K562 (cell line): ENCODE results near the gene BCL2L13. TPM values are rescaled to one million over a fixed set of nuclear protein-coding genes. Genes with fewer than 3 reads are reported as not detected.

Experiments
- ATAC-seq: fragments of 200-7000 bp; cut with Tn5 transposase; 3 replicates; pipeline ENCODE4 v1.9.1; 2020; ENCODE audit warnings: moderate library complexity
- BruUV-seq: library from RNA; stranded (reverse); fragments of 400-500 nt; replicated peaks from 2 replicates; lab custom pipeline; 2021; lab: Mats Ljungman, UMichigan
- CTCF ChIA-PET: fragments of 300-600 bp; formaldehyde crosslinking; extraction: SDS; loops from one replicate; lab custom pipeline; 2021; ENCODE audit warnings: low intra/inter-chr PET ratio; lab: Yijun Ruan, JAX
- POLR2A ChIA-PET: fragments of 300-600, 350-650 bp; sonication (Branson Sonifier 250); formaldehyde crosslinking; extraction: SDS; loops from one replicate; lab custom pipeline; 2021; ENCODE audit warnings: antibody characterized with exemption, inconsistent platforms; lab: Yijun Ruan, JAX
- DNase-seq, 4 experiments: peaks; one replicate each; pipeline versions ENCODE4 v3.0.0 to v3.0.0-alpha.2; 2011 to 2018; ENCODE audit warnings: low spot score in 3 of 4, mixed read lengths in 3 of 4; ENCODE audit errors: extremely low read depth in 1 of 4
- FAIRE-seq: peaks from 2 replicates; lab custom pipeline; 2011; peaks lifted over from hg19 to GRCh38; lab: Jason Lieb, UNC
- H2AFZ ChIP-seq: 2 replicates; pipeline ENCODE4 v1.6.0; 2011; ENCODE audit warnings: low read depth, low read length, control low read depth, inconsistent platforms
- H3K27ac ChIP-seq: fragments of 200-600 bp; 3 replicates; pipeline ENCODE4 v1.8.0; 2011; ENCODE audit warnings: low read depth, mild to moderate bottlenecking, control low read depth, inconsistent platforms, low read length, moderate library complexity, mixed read lengths; ENCODE audit errors: extremely low read depth
- H3K27me3 ChIP-seq, 2 experiments: fragments of 300-600 bp in 1 of 2; 2 replicates in 1 of 2; 3 replicates in 1 of 2; pipeline versions ENCODE4 v1.6.0 to v1.8.0; 2011; ENCODE audit warnings: inconsistent platforms in 2 of 2, low read length in 2 of 2, mild to moderate bottlenecking in 1 of 2, mixed read lengths in 1 of 2, moderate library complexity in 1 of 2; ENCODE audit not compliant: control insufficient read depth in 2 of 2, insufficient read depth in 2 of 2
- H3K36me3 ChIP-seq: fragments of 300-600 bp; 3 replicates; pipeline ENCODE4 v1.8.0; 2011; ENCODE audit warnings: mild to moderate bottlenecking, low read length, inconsistent platforms; ENCODE audit not compliant: control insufficient read depth, insufficient read depth
- H3K4me1 ChIP-seq, 2 experiments: fragments of 200-600 bp in 1 of 2; replicated peaks in 1 of 2; 2 replicates in 1 of 2; 3 replicates in 1 of 2; pipeline versions ENCODE4 v1.5.1 to v1.8.0; 2011; ENCODE audit warnings: inconsistent platforms in 2 of 2, low read length in 2 of 2, mild to moderate bottlenecking in 1 of 2, mixed read lengths in 1 of 2, moderate library complexity in 1 of 2; ENCODE audit not compliant: control insufficient read depth in 2 of 2, insufficient read depth in 2 of 2
- H3K4me2 ChIP-seq: 2 replicates; pipeline ENCODE4 v1.6.1; 2011; ENCODE audit warnings: low read length, control low read depth, inconsistent platforms, mixed read lengths; ENCODE audit not compliant: insufficient read depth
- H3K4me3 ChIP-seq: fragments of 200-600 bp; sonication (generic), shearing (Covaris generic); 2 replicates; pipeline ENCODE4 v1.5.1; 2016; ENCODE audit warnings: control low read depth, inconsistent platforms
- H3K79me2 ChIP-seq: fragments of 200-600 bp; 3 replicates; pipeline ENCODE4 v1.8.0; 2011; ENCODE audit warnings: low read length, inconsistent platforms; ENCODE audit not compliant: control insufficient read depth, insufficient read depth
- H3K9ac ChIP-seq, 2 experiments: 2 replicates each; pipeline versions ENCODE4 v1.6.0 to v1.6.1; 2011; ENCODE audit warnings: low read depth in 2 of 2, low read length in 2 of 2, control low read depth in 1 of 2, inconsistent platforms in 1 of 2, mild to moderate bottlenecking in 1 of 2, mixed read lengths in 1 of 2; ENCODE audit not compliant: insufficient read depth in 1 of 2
- H3K9me1 ChIP-seq: one replicate; pipeline ENCODE4 v1.6.0; 2011; ENCODE audit warnings: inconsistent platforms, mild to moderate bottlenecking, low read length, moderate library complexity; ENCODE audit not compliant: control insufficient read depth, insufficient read depth
- H3K9me3 ChIP-seq: replicated peaks from 2 replicates; pipeline ENCODE4 v1.5.1; 2011; ENCODE audit warnings: low read depth, low read length, inconsistent platforms; ENCODE audit not compliant: control insufficient read depth, insufficient read depth
- H4K20me1 ChIP-seq: replicated peaks from 2 replicates; pipeline ENCODE4 v1.6.1; 2011; ENCODE audit warnings: low read length, inconsistent platforms, mixed read lengths; ENCODE audit not compliant: control insufficient read depth, insufficient read depth
- MYC ChIP-seq, 2 experiments: fragments of 250-450 bp in 1 of 2; sonication (Bioruptor Pico) in 1 of 2; IDR thresholded peaks; 2 replicates each; pipeline versions ENCODE4 v1.5.1 to v1.6.1; 2012 to 2021; ENCODE audit warnings: low read depth in 2 of 2, borderline replicate concordance in 1 of 2, improper control_type of control experiment in 1 of 2, low read length in 1 of 2, mild to moderate bottlenecking in 1 of 2, moderate library complexity in 1 of 2
- RHOXF2B ChIP-seq: fragments of 250-450 bp; sonication (Bioruptor Pico); conservative IDR thresholded peaks from 2 replicates; pipeline ENCODE4 v1.5.1; 2021
- SMAD3 ChIP-seq: fragments of 450-650 bp; formaldehyde crosslinking; conservative IDR thresholded peaks from 2 replicates; pipeline ENCODE4 v1.4.0; 2020; ENCODE audit warnings: mild to moderate bottlenecking
- SOX6 ChIP-seq: fragments of 450-650 bp; IDR thresholded peaks from 2 replicates; pipeline ENCODE4 v1.6.1; 2014; ENCODE audit warnings: mild to moderate bottlenecking
- SREBF1 ChIP-seq: fragments of 150-350 bp; IDR thresholded peaks from 2 replicates; pipeline ENCODE4 v1.6.1; 2014; ENCODE audit warnings: antibody characterized with exemption, low read depth, low read length, borderline replicate concordance
- TCF7 ChIP-seq: sonication (generic); IDR thresholded peaks from 2 replicates; pipeline ENCODE4 v1.6.1; 2016; ENCODE audit warnings: antibody characterized with exemption, borderline replicate concordance
- TFAM ChIP-seq: fragments of 250-450 bp; sonication (Bioruptor Pico); conservative IDR thresholded peaks from 2 replicates; pipeline ENCODE4 v1.5.0; 2021; ENCODE audit warnings: mild to moderate bottlenecking, moderate library complexity
- TRIM24 ChIP-seq, 2 experiments: fragments of 450-650 bp; IDR thresholded peaks; 2 replicates each; pipeline ENCODE4 v1.6.1; 2016
- TRIM28 ChIP-seq: fragments of 450-650 bp; IDR thresholded peaks from 2 replicates; pipeline ENCODE4 v1.6.1; 2017
- ZBTB33 ChIP-seq: sonication (generic); formaldehyde crosslinking; IDR thresholded peaks from 2 replicates; pipeline ENCODE4 v1.8.1; 2023; ENCODE audit warnings: mild to moderate bottlenecking, missing genetic modification reagents
- ZBTB9 ChIP-seq: fragments of 450-650 bp; formaldehyde crosslinking; IDR thresholded peaks from 2 replicates; pipeline ENCODE4 v1.4.0; 2020; ENCODE audit warnings: mild to moderate bottlenecking, moderate library complexity
- ZNF592 ChIP-seq: fragments of 450-650 bp; IDR thresholded peaks from 2 replicates; pipeline ENCODE4 v1.6.1; 2017; ENCODE audit warnings: antibody characterized with exemption, mild to moderate bottlenecking
- WGBS: fragments of 100-300 bp; shearing (Covaris generic); methylation state at CpG from one replicate; pipeline ENCODE4 v1.1.6; 2016; ENCODE audit warnings: low coverage, mixed read lengths; ENCODE audit not compliant: insufficient coverage; ENCODE audit errors: missing lambda C conversion rate; 5-methylcytosine and 5-hydroxymethylcytosine counted together
- in situ Hi-C: fragments of 300-500 bp; cut with MboI; formaldehyde crosslinking; loops from 4 replicates; pipeline ENCODE4 v1.15.0; 2018; ENCODE audit warnings: inconsistent platforms, mixed read lengths
- intact Hi-C: fragments of 100-400 bp; cut with micrococcal nuclease; formaldehyde crosslinking; loops from 2 replicates; pipeline ENCODE4 v1.14.2; 2022
- polyA plus RNA-seq, 8 experiments: library from polyadenylated mRNA; depleted of rRNA in 4 of 8; stranded (reverse) in 5 of 8; unstranded in 3 of 8; fragments of >200 nt; fragmentation: Nextera tagmentation in 2 of 8; fragmentation: Illumina TruSeq in 1 of 8; extraction: Ambion mirVana in 2 of 8; extraction: Trizol in 1 of 8; gene quantifications; 2 replicates each; pipeline versions ENCODE4 v1.2.1 to v1.2.3, GENCODE V29; 2011 to 2014; ENCODE audit warnings: inconsistent platforms in 1 of 8, missing spikeins in 1 of 8
- total RNA-seq, 7 experiments: library from RNA; depleted of rRNA in 6 of 7; stranded (reverse); fragments of >200 nt in 6 of 7; fragmentation: Illumina TruSeq in 2 of 7; extraction: Trizol in 2 of 7; gene quantifications; 2 replicates each; pipeline versions ENCODE4 v1.2.1 to v1.2.3, GENCODE V29; 2011 to 2021; ENCODE audit warnings: low replicate concordance in 1 of 7

The BCL2L13 gene
- total and polyA plus RNA-seq, 9 of the 15 experiments (the other 6 are each of a cell fraction or from before 2014, with no cell fraction given) = 41.5 to 63.4 (median 56.5) TPM

- POLR2A ChIA-PET = interaction anchor here (0.9 to 1.4 kb wide), 4 partner anchors 9 to 17 kb away, joined by 3 to 5 read pairs (median 4); no protein-coding TSS in a partner anchor
- TF ChIP-seq MYC (IDR thresholded peaks at IDR 0.05; ENCODE audit: low read depth, low read length) (no peak), MYC (CRISPR knock-in tag; IDR thresholded peaks at IDR 0.05; ENCODE audit: borderline replicate concordance, low read depth) (no peak), RHOXF2B (CRISPR knock-in tag) (no peak), SMAD3 (CRISPR knock-in tag) (no peak), ZBTB9 (no peak), TFAM (no peak), TCF7 (no peak), ZNF592 (no peak), SOX6 (no peak), TRIM28 (no peak), TRIM24 (IDR thresholded peaks at IDR 0.05) (no peak), SREBF1 (no peak), ZBTB33 (CRISPR knock-in tag) (no peak)
Observed at GRCh38 chr22:17678817-17679385, 40.3 kb downstream of the BCL2L13 start.

More at GRCh38 chr22:17678817-17679385, 40.3 kb downstream of the BCL2L13 start:
- Histone ChIP-seq H4K20me1 (no peaks in the 10 kb centered on the region), H3K9ac (no peak overlapping the region), H3K4me3 (no peak overlapping the region), H2AFZ (no peak overlapping the region), H3K27ac (no peak overlapping the region), H3K9me3 (no peaks in the 10 kb centered on the region), H3K79me2 (peaks cover 51% of the 10 kb centered on the region), H3K9me1 (no peaks in the 10 kb centered on the region), H3K36me3 (peaks cover 10% of the 10 kb centered on the region), H3K27me3 (no peaks in the 10 kb centered on the region), H3K4me1 (peaks cover 0 to 6% of the 10 kb centered on the region in 2 experiments; a peak in 2 of 5 replicates), H3K4me2 (no peak overlapping the region)
- no CpG with 5 or more reads among the region's 1 CpG for WGBS
- DNase-seq = no peak
- FAIRE-seq = no peak
- intact Hi-C loops = no loop called here
- CTCF ChIA-PET = no interaction called here
- in situ Hi-C loops = no loop called here
- BruUV-seq = no TSS peak
- no peak; the same call in 2 of the 3 replicates for ATAC-seq
